Fibroblast of gingiva (primary cell): ENCODE results near the gene TUBB4B.
A peak's percentile ranks its signal among the peaks of the same experiment; 100 is the strongest.

ENCODE experiments used
- DNase-seq: peaks from one replicate; pipeline ENCODE4 v3.0.0-alpha.2; 2011; ENCODE audit warnings: low read depth

Gene TUBB4B

GRCh38 chr9:137240841-137241489 lies at the start of gene TUBB4B:
Gene TUBB4B (plus strand): TSS chr9:137241287. CDS start chr9:137241361, 74 bp downstream.
- peak; percentile 100 for DNase-seq

GRCh38 chr9:137191691-137192447 lies 49.2 kb upstream of the TUBB4B start:
- DNase-seq: no peak

GRCh38 chr9:137192448-137192780 lies 48.7 kb upstream of the TUBB4B start:
- no peak for DNase-seq

- no peak for DNase-seq
These were observed 48.2 kb upstream of the TUBB4B start for GRCh38 chr9:137192859-137193258.

- DNase-seq: no peak
These were observed 47.3 kb upstream of the TUBB4B start for GRCh38 chr9:137193771-137194170.

- DNase-seq: no peak
These were observed 46.7 kb upstream of the TUBB4B start for GRCh38 chr9:137194388-137194787.

GRCh38 chr9:137194909-137195308 lies 46.2 kb upstream of the TUBB4B start:
- no peak for DNase-seq

GRCh38 chr9:137195525-137196220 lies 45.4 kb upstream of the TUBB4B start:
- DNase-seq: no peak

GRCh38 chr9:137198051-137198901 lies 42.8 kb upstream of the TUBB4B start:
- DNase-seq: no peak

GRCh38 chr9:137198902-137199283 lies 42.2 kb upstream of the TUBB4B start:
- no peak for DNase-seq

- DNase-seq: peak; percentile 7
These were observed 41.5 kb upstream of the TUBB4B start for GRCh38 chr9:137199411-137200121.

GRCh38 chr9:137200311-137201204 lies 40.5 kb upstream of the TUBB4B start, which contains the start of gene TPRN:
Gene TPRN (minus strand): TSS chr9:137200741. CDS start chr9:137200711, 30 bp downstream.
- DNase-seq: peak; percentile 99

GRCh38 chr9:137201205-137201868 lies 39.8 kb upstream of the TUBB4B start:
- DNase-seq: no peak

GRCh38 chr9:137202966-137203365 lies 38.1 kb upstream of the TUBB4B start:
- DNase-seq: no peak

- no peak for DNase-seq
These were observed 36.4 kb upstream of the TUBB4B start for GRCh38 chr9:137204731-137205125.

GRCh38 chr9:137205126-137206069 lies 35.7 kb upstream of the TUBB4B start, which contains the start of the genes NDOR1 and TMEM203:
Gene NDOR1 (plus strand): TSS chr9:137205700. CDS start chr9:137205778, 78 bp downstream.
Gene TMEM203 (minus strand): TSS chr9:137205648. CDS start chr9:137205414, 234 bp downstream.
- DNase-seq: peak; percentile 69

GRCh38 chr9:137206602-137207001 lies 34.5 kb upstream of the TUBB4B start:
- no peak for DNase-seq

GRCh38 chr9:137211532-137211931 lies 29.6 kb upstream of the TUBB4B start:
- DNase-seq: no peak
